ENCODE data around the gene MARK3. TPM values are rescaled to one million over a fixed set of nuclear protein-coding genes. Genes with fewer than 3 reads are reported as not detected.

Gene MARK3
- polyA plus RNA-seq, 3 donors = 29.3 to 163 (median 44.7) TPM

DNA sequence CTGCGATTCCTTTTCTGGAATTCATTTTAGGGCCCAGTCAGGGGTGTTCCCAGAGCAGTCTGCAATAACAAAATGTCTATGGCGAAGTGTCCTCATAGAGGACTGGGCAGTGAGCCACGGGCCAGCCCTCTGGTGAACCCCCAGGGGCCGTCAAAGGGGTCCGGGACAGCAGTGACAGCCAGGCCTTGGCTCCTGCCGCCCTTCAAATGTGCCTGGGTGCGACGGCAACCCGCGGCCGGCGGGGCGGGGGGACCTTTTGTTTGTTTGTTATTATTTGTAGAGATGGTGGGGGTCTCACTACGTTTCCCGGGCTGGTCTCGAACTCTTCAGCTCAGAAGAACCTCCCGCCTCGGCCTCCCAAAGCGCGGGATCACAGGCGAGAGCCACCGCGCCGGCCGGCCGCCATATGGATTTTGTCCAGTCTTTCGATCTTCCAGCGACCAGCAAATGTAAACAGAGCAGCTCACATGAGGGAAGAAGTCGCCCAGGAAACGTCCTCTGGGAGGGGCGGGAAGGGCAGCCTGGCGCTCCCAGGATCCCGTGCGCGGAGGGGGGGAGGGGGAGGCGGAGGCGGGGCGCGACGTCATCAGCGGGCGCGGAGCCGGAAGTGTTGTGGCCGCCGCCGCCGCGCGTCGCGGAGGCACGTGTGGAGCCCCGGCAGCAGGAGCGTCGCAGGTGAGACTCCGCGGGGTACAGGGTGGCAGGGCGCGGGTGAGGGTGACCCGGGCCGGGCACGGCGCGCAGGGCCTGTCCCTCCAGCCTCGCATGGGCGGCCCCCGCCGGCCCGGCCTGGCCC is 143.6 kb downstream of the MARK3 start, which contains the start of gene TRMT61A:
Gene TRMT61A (plus strand): TSS at position 610 of the 796 bp plus-strand sequence. CDS start 783 bp downstream, outside the sequence.
- Mint-ChIP-seq H3K4me3 (peak within 1 kb of the TSS; percentile 95 to 97), H3K27me3 (ENCODE audit: low read depth in 3 of 3) (peaks cover 14 to 16% (median 15%) of the 10 kb centered on the region in 3 donors), H3K27ac (peak within 1 kb of the TSS; percentile 92 to 99 (median 96)), H3K9me3 (peaks cover 0 to 6% (median 2%) of the 10 kb centered on the region in 7 donors), H3K36me3 (peaks cover 5 to 17% of the 10 kb centered on the region in 2 donors), H3K4me1 (peaks cover 47% of the 10 kb centered on the region)
- TF ChIP-seq, protein P1, sequence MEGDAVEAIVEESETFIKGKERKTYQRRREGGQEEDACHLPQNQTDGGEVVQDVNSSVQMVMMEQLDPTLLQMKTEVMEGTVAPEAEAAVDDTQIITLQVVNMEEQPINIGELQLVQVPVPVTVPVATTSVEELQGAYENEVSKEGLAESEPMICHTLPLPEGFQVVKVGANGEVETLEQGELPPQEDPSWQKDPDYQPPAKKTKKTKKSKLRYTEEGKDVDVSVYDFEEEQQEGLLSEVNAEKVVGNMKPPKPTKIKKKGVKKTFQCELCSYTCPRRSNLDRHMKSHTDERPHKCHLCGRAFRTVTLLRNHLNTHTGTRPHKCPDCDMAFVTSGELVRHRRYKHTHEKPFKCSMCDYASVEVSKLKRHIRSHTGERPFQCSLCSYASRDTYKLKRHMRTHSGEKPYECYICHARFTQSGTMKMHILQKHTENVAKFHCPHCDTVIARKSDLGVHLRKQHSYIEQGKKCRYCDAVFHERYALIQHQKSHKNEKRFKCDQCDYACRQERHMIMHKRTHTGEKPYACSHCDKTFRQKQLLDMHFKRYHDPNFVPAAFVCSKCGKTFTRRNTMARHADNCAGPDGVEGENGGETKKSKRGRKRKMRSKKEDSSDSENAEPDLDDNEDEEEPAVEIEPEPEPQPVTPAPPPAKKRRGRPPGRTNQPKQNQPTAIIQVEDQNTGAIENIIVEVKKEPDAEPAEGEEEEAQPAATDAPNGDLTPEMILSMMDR (IDR thresholded peaks at IDR 0.05) = no peak
- Histone ChIP-seq H3K36me3 (replicated peaks in 1 of 2; ENCODE audit: control insufficient read depth in 1 of 2, insufficient read depth in 2 of 2, low read length in 2 of 2) (peaks cover 0 to 12% of the 10 kb centered on the region in 2 donors), H3K4me3 (replicated peaks in 1 of 3; ENCODE audit: low read depth in 2 of 3, low read length in 3 of 3) (peak within 1 kb of the TSS; percentile 90 to 98 (median 92)), H3K27ac (ENCODE audit: low read depth in 1 of 2, low read length in 2 of 2) (peak within 1 kb of the TSS; percentile 79 to 87), H3K9me3 (replicated peaks in 1 of 2; ENCODE audit: control insufficient read depth in 1 of 2, insufficient read depth in 1 of 2, low read length in 2 of 2) (peaks cover 0 to 5% of the 10 kb centered on the region in 2 donors), H3K27me3 (ENCODE audit: control insufficient read depth in 2 of 2, insufficient read depth in 2 of 2, low read length in 2 of 2) (peaks cover 5 to 12% of the 10 kb centered on the region in 2 donors), H3K4me2 (replicated peaks; ENCODE audit: extremely low read depth, low read length, poor library complexity, severe bottlenecking) (peak within 1 kb of the TSS; percentile 97), H3K4me1 (ENCODE audit: control insufficient read depth in 1 of 2, insufficient read depth in 2 of 2, low read length in 2 of 2) (peaks cover 42 to 45% of the 10 kb centered on the region in 2 donors), H2AFZ (ENCODE audit: insufficient read depth, low read depth, low read length, poor library complexity, severe bottlenecking) (peak within 1 kb of the TSS; percentile 97), H4K20me1 (ENCODE audit: insufficient read depth, low read length) (peaks cover 13% of the 10 kb centered on the region), H3K9ac (ENCODE audit: insufficient read depth, low read length, poor library complexity, severe bottlenecking) (peak within 1 kb of the TSS; percentile 74), H3K79me2 (ENCODE audit: insufficient read depth, low read length) (peaks cover 20% of the 10 kb centered on the region)
- WGBS (ENCODE audit: insufficient coverage) = 5% methylated on average over 59 of the region's 70 CpGs
- DNase-seq = peak; percentile 71 to 80 (median 77)
- intact Hi-C loops (cut with micrococcal nuclease) = loop anchor here in 1 of 2 donors (10.0 kb wide), 1 partner anchor 194 kb away; the partner anchor contains the start of gene EIF5

Measured in CD14-positive monocyte (primary cell).